Panc1 (cell line): Measurements from ENCODE around the gene SLC2A3. TPM values are rescaled to one million over a fixed set of nuclear protein-coding genes. Genes with fewer than 3 reads are reported as not detected.

Experiments used
- ATAC-seq: fragments of 200-7000 bp; cut with Tn5 transposase; 2 replicates; pipeline ENCODE4 v1.9.1; 2020; ENCODE audit warnings: mild to moderate bottlenecking, moderate library complexity
- BruUV-seq: library from RNA; stranded (reverse); fragments of 400-500 nt; replicated peaks from 2 replicates; lab custom pipeline; 2021; lab: Mats Ljungman, UMichigan
- CTCF ChIA-PET: fragments of 300-600 bp; sonication (Branson Sonifier 250); formaldehyde crosslinking; loops from one replicate; lab custom pipeline; 2022; ENCODE audit warnings: antibody characterized with exemption; lab: Charles Lee
- POLR2A ChIA-PET: fragments of 300-600 bp; sonication (Branson Sonifier 250); formaldehyde crosslinking; loops from one replicate; lab custom pipeline; 2022; ENCODE audit warnings: antibody characterized with exemption; lab: Charles Lee
- DNase-seq: peaks from one replicate; pipeline ENCODE4 v3.0.0-alpha.2; 2010; ENCODE audit warnings: low read depth, low spot score
- H3K27ac ChIP-seq: 2 replicates; pipeline ENCODE4 v1.5.1; 2011; ENCODE audit warnings: mild to moderate bottlenecking, low read length, inconsistent platforms
- H3K27me3 ChIP-seq: fragments of 200-500 bp; sonication (Bioruptor generic); 2 replicates; pipeline ENCODE4 v1.6.0; 2014; ENCODE audit warnings: low read length, inconsistent platforms; ENCODE audit not compliant: control insufficient read depth, insufficient read depth
- H3K36me3 ChIP-seq: fragments of 200-500 bp; sonication (Bioruptor generic); 2 replicates; pipeline ENCODE4 v1.5.1; 2014; ENCODE audit warnings: inconsistent platforms, mild to moderate bottlenecking, low read length, moderate library complexity; ENCODE audit not compliant: control insufficient read depth, insufficient read depth
- H3K4me1 ChIP-seq: 2 replicates; pipeline ENCODE4 v1.5.1; 2011; ENCODE audit warnings: inconsistent platforms, mild to moderate bottlenecking, low read length, moderate library complexity; ENCODE audit not compliant: control insufficient read depth, insufficient read depth
- H3K4me3 ChIP-seq, 2 experiments: 2 replicates each; pipeline ENCODE4 v1.5.1; 2011 to 2012; ENCODE audit warnings: low read depth in 2 of 2, low read length in 2 of 2, mild to moderate bottlenecking in 2 of 2, inconsistent platforms in 1 of 2, moderate library complexity in 1 of 2
- H3K9me3 ChIP-seq: fragments of 200-500 bp; sonication (Bioruptor generic); 2 replicates; pipeline ENCODE4 v1.5.1; 2014; ENCODE audit warnings: low read depth, mild to moderate bottlenecking, inconsistent platforms, low read length, moderate library complexity; ENCODE audit not compliant: control insufficient read depth, insufficient read depth
- CTCF ChIP-seq: fragments of 450-650 bp; IDR thresholded peaks from 2 replicates; pipeline ENCODE4 v1.5.1; 2017; ENCODE audit warnings: mild to moderate bottlenecking
- POLR2AphosphoS5 ChIP-seq: IDR thresholded peaks from 2 replicates; pipeline ENCODE4 v1.6.1; 2012; ENCODE audit warnings: mild to moderate bottlenecking, low read depth, low read length, moderate library complexity
- REST ChIP-seq, 2 experiments: IDR thresholded peaks; 2 replicates each; pipeline ENCODE4 v1.6.1; 2011 to 2012; ENCODE audit warnings: low read depth in 2 of 2, control low read depth in 1 of 2, low read length in 1 of 2, mild to moderate bottlenecking in 1 of 2, moderate library complexity in 1 of 2; ENCODE audit not compliant: insufficient read depth in 1 of 2
- SIN3A ChIP-seq: IDR thresholded peaks from 2 replicates; pipeline ENCODE4 v1.6.1; 2012; ENCODE audit warnings: low read depth, mild to moderate bottlenecking, low read length, moderate library complexity, borderline replicate concordance; ENCODE audit not compliant: insufficient read depth
- TCF7L2 ChIP-seq: IDR thresholded peaks from 2 replicates; pipeline ENCODE4 v1.6.1; 2011; ENCODE audit warnings: mild to moderate bottlenecking, low read depth, low read length, inconsistent platforms
- in situ Hi-C: cut with HindIII; loops from 2 replicates; pipeline ENCODE4 v1.10.0; 2016; ENCODE audit warnings: low sequenced_read_pairs, low pct_unique_long_range_greater_than_20kb
- intact Hi-C: fragments of 100-400 bp; cut with micrococcal nuclease; formaldehyde crosslinking; loops from one replicate; pipeline ENCODE4 v1.10.0; 2022; ENCODE audit not compliant: unreplicated experiment
- total RNA-seq: library from RNA; stranded (reverse); gene quantifications from one replicate; pipeline ENCODE4 v1.2.1, GENCODE V29; 2021; ENCODE audit not compliant: unreplicated experiment

Gene SLC2A3
- total RNA-seq, 1 experiment from 2014 or later, result 0.51 TPM

- no peaks in the 10 kb centered on the region for H3K4me1 ChIP-seq
- TF ChIP-seq SIN3A, result no peak
- no peak for TF ChIP-seq REST (IDR thresholded peaks at IDR 0.05; ENCODE audit: insufficient read depth in 1 of 2, low read depth in 2 of 2, low read length in 1 of 2)
- TF ChIP-seq CTCF, result no peak
- no peak for TF ChIP-seq TCF7L2
- no peak for TF ChIP-seq POLR2AphosphoS5
- ChIA-PET CTCF (interaction anchor here (0.7 kb wide), 1 partner anchor 128 kb away, joined by 4 read pairs; no protein-coding TSS in a partner anchor), POLR2A (interaction anchor here (0.6 kb wide), 1 partner anchor 11 kb away, joined by 3 read pairs; no protein-coding TSS in a partner anchor)
- H3K27me3 ChIP-seq, result no peaks in the 10 kb centered on the region
- no peak overlapping the region for H3K4me3 ChIP-seq
- DNase-seq (no peak), ATAC-seq (no peak)
- no peaks in the 10 kb centered on the region for H3K36me3 ChIP-seq
- intact Hi-C loops (no loop called here), in situ Hi-C loops (no loop called here)
- no peaks in the 10 kb centered on the region for H3K9me3 ChIP-seq
- H3K27ac ChIP-seq, result no peak overlapping the region
- BruUV-seq, result no TSS peak
Observed at GRCh38 chr12:7917392-7918267, 18.4 kb downstream of the SLC2A3 start.

- in situ Hi-C loops, result no loop called here
- H3K27ac ChIP-seq, result no peak overlapping the region
- intact Hi-C loops, result no loop called here
- no peak for ATAC-seq
- H3K4me1 ChIP-seq, result no peaks in the 10 kb centered on the region
- H3K36me3 ChIP-seq, result no peaks in the 10 kb centered on the region
- TF ChIP-seq POLR2AphosphoS5 (no peak), SIN3A (no peak), CTCF (no peak), TCF7L2 (no peak), REST (IDR thresholded peaks at IDR 0.05; ENCODE audit: insufficient read depth in 1 of 2, low read depth in 2 of 2, low read length in 1 of 2) (no peak)
- DNase-seq, result no peak
- no peak overlapping the region for H3K4me3 ChIP-seq
- H3K27me3 ChIP-seq, result no peaks in the 10 kb centered on the region
- ChIA-PET POLR2A (no interaction called here), CTCF (interaction anchor here (0.6 kb wide), 1 partner anchor 11 kb away, joined by 3 read pairs; no protein-coding TSS in a partner anchor)
- no TSS peak for BruUV-seq
- H3K9me3 ChIP-seq, result no peaks in the 10 kb centered on the region
Observed at GRCh38 chr12:7916936-7917335, 19.1 kb downstream of the SLC2A3 start.
